HG03575 (cell line): ENCODE results near the gene FAM53B.

Source experiments
- ATAC-seq: cut with Tn5 transposase; IDR thresholded peaks from one replicate; pipeline ENCODE4 v1.9.1; 2021; ENCODE audit not compliant: unreplicated experiment, insufficient number of reproducible peaks, low FRiP score; ENCODE audit errors: extremely low read depth

The FAM53B gene

DNA sequence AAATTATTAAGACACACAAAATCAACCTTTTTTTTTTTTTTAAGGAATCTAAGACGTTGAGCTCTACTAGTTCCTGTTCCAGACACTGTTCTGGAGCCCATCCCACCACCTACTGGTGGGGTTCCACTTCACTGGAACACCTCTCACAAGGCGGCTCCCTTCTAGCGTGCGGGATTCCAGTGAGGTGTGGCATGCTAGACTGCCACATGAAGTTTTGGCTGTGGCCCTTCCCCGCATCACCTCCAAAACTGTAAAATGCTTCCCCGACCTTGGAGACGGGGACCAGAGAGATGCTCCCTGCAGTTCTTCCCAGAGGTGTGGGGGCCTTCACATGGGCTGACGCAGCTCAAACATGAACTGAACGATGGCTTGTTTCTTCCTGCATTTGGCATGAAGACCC, 12.6 kb downstream of the FAM53B start:
- ATAC-seq = no peak

DNA sequence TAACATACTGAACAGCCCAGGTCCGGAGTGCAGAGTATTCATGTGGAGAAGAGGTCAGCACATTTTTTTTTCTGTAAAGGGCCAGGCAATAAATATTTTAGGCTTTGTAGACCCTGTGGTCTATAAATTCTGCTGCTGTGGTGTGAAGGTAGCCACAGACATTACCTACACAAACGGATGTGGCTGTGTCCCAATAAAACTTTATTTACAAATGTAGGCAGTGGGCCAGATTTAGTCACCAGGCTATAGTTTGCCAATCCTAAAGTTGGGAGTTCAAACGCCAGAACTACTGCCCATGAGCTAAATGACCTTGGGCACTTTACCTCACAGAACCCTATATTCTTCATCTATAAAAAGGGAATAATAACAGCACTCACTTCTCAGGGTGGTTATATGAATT, 13.4 kb downstream of the FAM53B start:
- ATAC-seq = no peak

GRCh38 chr10:124728830-124729661, 15.1 kb downstream of the FAM53B start:
- no peak for ATAC-seq

- no peak for ATAC-seq
Observed at GRCh38 chr10:124728071-124728829, 15.9 kb downstream of the FAM53B start.

DNA sequence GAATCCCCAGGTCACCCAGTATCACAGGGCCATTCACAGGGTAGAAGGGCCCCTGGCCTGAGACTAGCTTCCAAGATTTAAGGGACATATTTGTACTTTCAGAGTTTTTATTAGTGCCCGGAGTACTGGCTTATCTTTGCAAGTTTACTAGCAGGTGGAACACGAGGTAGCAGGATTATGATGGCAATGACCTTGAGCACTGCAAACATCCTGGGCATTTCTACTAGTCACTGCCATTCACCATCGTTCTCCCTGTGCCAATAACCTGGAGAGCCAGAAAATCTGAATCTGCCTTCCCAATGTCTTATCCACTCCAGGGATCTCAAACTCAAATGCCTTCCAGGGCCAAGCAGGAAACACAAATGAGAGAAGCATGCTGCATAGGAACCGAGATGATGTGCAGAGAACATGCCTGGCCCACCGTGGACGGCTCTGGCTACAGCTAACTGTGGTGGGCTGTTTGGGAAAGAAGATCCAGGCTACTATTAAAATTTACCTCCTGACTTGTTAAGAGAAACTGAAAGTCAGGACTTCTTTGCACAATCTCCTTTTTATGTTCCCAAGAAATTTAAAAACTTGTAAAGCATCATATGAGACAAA, 16.7 kb downstream of the FAM53B start:
- no peak for ATAC-seq

DNA sequence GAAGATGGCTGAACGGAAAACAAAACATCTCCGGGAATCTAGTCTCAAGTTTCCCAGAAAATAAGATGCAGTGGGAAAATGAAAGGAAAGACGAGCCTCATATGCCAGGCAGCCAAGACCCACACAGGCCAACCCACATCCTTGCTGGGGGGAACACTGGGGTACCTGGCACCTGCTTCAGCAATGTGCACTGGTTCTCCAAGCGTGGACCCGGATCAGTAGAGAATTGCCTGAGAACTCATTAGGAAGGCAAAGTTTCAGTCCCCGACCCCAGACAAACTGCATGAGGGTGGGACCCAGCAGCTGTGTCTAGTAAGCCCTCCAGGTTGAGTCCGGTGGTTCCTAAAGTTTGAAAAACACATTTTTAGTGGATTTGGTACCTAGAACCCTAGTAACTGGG, 18.4 kb downstream of the FAM53B start:
- ATAC-seq = no peak

DNA sequence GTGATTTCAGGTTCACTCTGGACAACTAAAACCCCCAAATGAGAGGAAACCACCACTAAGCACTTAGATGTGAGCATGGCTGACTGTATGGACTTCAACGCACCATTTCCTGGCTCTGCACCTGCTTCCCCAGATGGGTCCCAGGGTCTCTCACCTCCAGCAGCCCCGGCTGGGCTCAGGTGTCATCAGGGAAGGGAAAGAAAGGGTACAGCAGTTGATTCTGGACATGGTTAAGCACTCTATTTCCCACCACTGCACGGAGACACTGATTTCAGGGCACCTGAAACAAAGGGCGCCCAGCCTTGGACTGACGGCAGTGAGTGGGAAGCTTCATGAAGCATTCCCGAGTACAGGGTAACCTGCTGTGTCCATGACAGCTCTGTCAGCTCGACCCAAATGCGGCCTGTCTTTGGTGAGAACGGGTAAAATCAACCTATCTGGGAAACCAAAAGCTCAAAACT, 19.0 kb downstream of the FAM53B start:
- ATAC-seq = no peak

- no peak for ATAC-seq
Observed at GRCh38 chr10:124724279-124725027, 19.7 kb downstream of the FAM53B start.

GRCh38 chr10:124723826-124724225, 20.4 kb downstream of the FAM53B start:
- ATAC-seq = no peak

GRCh38 chr10:124722798-124723783, 21.1 kb downstream of the FAM53B start:
- peak; percentile 56 for ATAC-seq

DNA sequence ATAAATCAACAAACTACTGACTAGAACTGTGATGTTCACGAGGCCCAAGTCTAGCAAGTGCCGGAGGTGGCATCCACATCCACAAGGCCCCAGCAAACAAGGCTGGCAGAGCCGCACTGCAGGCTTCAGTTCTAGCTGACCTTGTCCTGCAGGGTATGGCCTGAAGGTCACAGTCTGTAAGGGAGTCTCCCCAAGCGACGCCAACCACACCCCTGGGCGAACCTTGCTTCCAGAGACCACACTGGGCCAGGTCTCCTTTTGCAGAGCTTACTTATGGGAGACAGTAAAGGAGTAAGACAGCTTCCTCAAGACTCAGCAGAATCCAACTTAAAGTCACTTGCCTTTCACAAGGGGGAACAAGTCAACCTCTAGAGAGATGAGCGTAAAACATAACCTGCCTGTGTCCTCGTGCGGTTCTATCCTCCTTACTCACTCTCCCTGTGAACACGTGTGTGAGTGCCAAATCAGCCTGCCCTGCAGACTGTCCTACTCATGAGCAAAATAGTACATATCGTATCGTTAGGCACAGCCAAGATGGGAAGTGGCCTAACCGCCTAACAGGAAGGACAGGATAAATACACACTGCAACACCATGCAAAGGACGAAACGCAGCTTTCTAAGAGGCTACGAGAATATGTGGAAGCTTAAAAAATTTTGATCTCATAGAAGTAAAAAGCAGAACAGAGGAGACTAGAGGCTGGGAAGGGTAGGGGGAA, 22.7 kb downstream of the FAM53B start:
- no peak for ATAC-seq

- ATAC-seq = no peak
Observed at GRCh38 chr10:124719213-124719851, 24.8 kb downstream of the FAM53B start.

DNA sequence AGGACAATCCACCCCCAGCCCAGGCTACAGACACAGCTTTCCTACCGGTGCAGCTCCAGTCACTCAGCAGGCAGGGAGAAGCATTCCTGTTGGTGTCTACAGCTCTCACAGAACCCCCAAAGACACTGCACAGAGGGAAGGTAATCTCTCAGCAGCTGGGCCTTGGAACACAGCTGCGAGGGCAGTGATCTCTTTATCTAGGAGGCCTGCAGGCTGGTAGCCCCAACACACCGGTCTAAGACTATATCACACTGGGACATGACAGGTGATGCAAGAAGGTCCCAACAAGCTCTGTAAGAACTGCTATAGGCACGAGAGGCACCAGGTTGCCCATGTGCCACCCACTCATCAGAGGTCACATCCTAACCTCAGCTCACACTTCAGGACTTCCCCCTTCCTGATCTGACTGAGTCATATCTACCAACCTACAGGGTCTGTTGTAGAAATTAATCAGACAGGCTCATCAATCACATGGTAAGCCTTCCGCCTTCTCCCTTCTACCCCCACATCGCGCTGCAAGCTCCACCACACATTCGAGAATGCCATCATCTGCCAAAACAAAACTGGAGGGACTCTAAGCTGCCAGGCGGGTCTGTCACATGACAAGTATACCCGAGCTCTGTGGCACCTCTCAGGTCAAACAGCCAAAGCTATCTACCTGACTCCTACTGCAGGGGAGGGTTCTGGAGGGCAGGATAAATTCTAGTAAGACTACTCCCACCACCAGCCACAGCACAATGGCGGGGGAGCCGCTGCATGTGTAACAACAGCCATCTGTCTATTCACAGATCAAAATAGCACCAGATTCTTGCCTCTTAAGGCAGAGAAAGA, 26.1 kb downstream of the FAM53B start:
- peak; percentile 61 for ATAC-seq

DNA sequence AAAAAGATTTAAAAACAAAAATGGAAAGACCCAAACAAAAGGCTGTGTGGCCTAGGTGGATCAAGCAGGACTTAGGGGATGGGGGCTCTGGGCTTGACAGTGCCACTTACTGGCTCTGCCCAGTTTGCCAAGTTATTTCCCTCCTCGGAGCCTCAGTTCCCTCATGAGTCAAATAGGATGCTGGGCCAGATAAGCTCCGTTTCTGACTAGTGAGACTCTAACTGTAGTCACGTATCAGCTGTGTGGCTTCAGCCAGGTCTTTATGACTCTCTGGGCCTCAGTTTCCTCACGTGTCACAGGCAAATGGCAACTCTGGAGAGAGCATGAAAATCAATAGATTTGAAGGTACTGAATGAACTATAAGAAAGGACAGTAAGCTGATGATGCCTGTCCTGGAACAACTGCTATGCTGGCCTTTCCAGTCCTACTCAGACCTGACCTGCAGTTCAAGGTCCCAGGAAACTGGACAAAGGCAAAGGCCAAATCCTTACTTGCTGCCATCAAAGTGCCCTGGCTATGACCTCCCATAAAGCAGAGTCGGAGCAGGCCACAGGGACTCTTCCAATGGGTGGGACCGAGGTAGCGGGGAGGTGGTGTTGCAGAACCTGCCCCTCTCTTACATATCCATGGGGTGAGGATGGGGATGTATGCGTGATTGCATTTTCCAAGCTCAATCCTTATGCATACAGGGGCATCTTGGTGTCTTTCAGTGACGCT, 27.0 kb downstream of the FAM53B start:
- ATAC-seq = no peak

GRCh38 chr10:124716369-124716768, 27.8 kb downstream of the FAM53B start:
- no peak for ATAC-seq

GRCh38 chr10:124715439-124715838, 28.7 kb downstream of the FAM53B start:
- ATAC-seq = no peak
